HG02870 (cell line): ENCODE results near the gene GGACT.

Experiments
- ATAC-seq: cut with Tn5 transposase; IDR thresholded peaks from one replicate; pipeline ENCODE4 v1.9.1; 2021; ENCODE audit warnings: mild to moderate bottlenecking, moderate library complexity; ENCODE audit not compliant: unreplicated experiment

The GGACT gene

DNA sequence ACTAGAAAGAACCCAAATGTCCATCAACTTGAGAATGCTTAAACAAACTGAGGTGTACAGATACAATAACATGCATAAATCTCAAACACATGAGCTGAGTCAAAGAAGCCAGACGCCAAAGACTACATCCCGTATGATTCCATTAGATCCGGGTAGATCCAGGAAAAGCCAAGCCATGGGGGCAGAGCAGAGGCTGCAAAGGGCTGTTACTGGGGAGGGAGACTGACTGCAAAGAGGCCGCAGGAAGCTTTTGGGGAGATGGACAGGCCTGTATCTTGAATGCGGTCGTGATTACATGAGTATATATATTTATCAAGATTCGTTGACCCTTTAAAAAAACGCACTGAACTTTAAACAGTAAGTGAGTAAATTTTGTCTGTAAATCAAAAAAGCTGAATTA, 28.7 kb downstream of the GGACT start:
- ATAC-seq = no peak

DNA sequence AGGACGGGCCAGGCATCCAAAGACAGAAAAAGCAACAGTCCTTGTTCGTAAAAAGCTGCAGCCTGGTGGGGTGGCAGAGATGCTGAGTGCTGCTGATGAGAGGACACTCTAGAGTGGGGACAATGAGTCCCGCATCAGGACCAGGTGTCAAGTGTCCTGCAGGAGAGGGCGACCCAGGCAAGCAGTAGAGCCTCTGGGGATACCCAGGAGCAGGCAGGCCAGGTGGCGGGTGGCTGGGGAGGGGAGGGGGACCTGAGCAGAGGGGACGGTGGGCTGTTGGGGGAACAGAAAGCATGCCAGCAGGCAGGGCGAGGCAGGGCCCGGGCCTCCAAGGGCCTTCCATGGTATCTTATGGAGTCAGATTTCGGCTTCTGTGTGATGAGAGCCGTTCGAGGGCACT, 35.8 kb downstream of the GGACT start:
- ATAC-seq = no peak

DNA sequence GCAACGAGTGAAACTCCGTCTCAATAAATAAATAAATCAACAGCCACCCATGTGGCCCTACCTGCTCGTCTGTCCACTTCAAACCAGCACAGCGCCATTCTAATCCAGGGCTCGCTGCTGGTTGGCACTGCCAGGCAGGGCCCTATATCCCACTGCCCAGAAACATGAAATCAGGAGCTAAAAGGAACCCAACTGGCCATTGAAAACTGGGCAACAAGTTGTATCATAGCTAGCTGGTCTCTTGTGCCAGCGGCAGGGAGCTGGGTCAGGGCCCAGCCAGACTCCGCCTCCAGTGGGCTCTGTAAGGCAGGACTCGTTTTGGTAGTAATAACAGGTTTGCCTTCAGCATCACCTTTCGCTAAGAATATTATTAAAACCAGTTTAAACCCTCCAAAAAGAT, 39.3 kb downstream of the GGACT start:
- ATAC-seq = no peak

DNA sequence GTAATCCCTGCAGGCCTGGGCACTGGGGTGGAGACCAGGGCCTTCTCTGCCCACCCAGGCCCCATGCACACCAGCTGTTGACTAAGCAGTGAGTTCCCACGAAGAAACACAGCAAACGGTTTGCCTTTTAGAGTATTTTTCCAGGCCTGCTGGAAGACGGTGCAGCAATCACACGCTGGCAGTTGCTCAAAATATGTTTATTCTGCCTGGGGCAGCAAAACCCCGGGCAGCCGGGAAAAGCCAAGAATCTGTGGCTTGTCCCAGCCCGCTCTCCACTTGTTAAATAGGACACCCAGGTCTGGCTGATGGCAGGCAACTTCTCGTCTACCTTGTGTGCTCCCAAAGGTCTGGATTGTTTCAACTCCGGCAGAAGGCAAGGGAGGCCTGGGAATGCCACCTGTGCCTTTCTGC, 40.8 kb downstream of the GGACT start:
- no peak for ATAC-seq

DNA sequence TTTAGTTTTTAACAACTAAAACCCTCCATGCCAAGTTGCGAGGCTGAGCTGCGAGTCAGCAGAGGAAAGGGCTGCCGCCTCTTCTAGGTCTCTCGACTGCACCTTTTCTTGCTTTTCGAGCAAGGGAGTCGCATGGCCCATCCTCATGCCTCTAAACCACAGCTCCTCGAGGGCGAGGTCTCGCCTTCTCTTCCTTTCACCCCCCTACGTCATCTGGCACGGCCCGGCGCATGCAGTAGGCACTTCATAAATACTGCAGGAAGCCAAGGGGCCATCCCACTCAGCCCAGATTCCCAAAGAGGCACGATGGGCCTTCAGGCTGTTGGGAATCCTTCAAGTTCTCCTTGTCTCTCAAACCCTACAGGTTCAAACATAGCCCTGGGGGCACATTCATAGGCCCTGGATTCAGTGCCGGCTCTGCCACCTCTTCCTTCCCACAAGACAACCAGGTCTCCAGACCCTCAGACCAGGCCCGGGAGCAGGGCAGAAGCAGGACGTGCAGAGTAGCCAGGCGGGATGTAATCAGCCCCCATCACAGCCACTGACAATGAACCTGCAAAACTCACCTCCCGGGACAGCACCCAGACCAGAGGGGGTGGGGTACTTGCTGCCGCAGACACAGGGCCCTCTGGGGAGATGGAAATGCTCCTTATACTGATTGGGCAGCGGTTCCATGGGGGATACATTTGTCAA, 41.7 kb downstream of the GGACT start:
- no peak for ATAC-seq

DNA sequence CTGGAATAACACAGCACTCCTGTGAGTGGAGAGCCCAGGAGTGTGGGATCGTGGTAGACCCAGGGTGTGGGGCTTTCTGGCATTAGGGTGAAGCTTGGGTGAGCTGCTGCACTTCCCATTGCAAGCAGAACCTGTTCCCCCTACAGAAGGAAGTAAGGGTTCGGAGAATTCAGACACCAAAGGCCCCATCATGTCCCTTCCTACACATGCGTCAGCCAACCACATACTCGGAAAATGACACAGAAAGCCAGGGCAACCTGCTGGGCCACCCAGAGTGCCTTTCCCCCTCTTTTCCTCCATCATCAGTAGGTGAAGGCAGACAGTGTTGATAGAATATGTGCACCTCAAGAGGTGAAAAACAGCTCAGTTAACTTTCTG, 42.9 kb downstream of the GGACT start:
- ATAC-seq = no peak

GRCh38 chr13:100544866-100545683, 43.5 kb downstream of the GGACT start:
- ATAC-seq = no peak

- no peak for ATAC-seq
Observed at GRCh38 chr13:100543872-100544602, 44.6 kb downstream of the GGACT start.

DNA sequence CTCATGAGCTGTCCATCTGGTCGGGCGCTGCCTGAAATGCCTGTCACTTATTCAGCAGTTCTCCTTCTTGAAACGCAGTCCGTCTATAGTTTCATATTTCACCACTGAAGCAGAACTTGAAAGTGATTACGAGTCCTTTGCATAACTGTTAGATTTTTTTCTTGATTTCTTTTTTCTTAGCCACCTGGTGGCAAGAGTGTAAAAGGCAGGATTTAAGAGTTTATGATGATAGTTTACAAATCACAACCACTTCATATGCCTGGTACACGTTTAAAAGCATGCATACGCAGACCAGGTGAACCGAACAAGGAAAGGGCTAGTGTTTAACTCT, 45.8 kb downstream of the GGACT start:
- peak; percentile 92 for ATAC-seq

DNA sequence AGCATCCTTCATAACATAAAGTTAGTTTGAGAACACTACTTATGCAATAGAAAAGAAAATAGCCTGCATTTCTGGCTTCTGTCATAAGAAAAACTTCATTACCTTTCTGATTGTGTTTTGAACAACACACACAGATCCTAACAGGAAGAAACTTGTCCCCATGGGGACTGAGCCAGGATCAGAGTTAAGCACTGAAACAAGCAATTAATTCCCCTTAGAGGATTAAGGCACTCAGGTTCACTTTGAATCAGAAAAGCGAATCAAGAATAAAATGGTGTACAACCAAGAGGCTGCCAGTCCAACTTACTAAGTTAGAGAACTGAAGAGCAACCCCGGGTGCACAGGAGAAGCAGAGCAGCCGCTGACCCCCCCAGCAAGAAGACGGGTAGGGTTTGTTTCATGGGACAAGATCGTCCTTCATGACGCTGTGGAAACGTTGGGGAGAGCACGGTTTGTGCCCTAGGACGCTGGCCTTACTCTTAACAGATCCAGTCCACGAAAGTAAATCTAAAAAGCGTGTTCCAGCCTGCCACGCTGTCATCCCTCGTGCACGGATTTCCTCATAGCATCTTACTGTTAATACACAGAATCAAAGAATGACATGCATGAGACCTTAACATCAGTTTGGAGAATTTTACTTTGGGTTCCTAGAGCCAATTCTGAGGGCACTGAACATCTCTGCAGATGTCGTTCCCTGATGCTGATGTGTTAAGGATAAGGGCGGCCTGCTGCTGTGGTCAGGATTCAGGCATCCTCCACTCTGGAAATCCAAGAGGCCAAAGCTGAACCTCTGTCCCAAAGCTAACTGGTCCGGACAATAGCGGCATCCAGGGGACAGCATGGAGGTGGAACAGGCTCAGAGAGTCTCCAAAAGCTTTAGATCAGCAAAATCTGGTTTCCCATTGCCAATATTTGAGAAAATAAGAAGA, 46.4 kb downstream of the GGACT start:
- ATAC-seq = peak; percentile 22

GRCh38 chr13:100540621-100541020, 48.0 kb downstream of the GGACT start:
- ATAC-seq = no peak

DNA sequence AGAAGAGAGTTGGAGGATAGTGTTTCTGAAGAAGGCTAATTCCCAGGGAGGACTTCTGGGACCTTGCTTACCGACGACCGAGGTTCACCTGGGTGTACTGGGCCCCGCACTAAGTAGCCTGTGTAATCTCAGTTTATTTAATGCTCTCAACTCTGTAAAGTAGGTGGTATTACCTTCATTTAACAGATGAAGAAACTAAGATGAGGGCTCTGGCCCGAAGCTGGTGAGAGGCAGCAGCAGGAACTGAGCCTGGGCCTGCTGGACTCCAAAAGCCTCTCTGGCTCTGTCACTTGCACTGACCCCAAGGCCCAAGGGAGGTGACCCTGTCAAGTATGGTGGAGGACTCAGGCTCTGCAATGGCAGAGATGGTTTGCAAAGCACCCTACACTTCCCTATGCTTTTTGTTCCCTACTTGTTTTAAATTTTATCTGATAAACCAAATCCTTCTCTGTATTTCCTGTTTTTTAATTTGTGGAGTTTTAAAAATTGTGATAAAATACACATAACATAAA, 50.6 kb downstream of the GGACT start:
- ATAC-seq = no peak

DNA sequence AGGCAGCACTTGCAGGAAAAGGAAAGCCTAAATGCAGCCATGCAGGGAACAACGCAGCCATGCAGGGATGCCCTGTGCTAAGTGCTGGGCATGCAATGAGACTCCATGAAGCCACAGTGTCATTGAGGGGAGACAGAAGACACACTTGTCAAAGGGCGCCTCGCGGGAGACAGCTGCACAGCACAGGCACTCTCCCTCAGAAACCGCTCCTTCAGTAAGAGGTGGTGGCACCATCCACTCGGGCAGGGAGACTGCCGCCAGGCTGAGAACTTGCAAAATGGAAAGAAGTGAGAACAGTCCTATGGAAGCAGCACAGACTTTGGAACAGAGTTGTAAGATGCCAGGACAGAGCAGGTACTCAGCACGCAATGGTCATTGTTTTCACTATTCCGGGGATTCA, 51.1 kb downstream of the GGACT start:
- no peak for ATAC-seq

GRCh38 chr13:100536643-100537180, 51.9 kb downstream of the GGACT start:
- ATAC-seq = no peak

DNA sequence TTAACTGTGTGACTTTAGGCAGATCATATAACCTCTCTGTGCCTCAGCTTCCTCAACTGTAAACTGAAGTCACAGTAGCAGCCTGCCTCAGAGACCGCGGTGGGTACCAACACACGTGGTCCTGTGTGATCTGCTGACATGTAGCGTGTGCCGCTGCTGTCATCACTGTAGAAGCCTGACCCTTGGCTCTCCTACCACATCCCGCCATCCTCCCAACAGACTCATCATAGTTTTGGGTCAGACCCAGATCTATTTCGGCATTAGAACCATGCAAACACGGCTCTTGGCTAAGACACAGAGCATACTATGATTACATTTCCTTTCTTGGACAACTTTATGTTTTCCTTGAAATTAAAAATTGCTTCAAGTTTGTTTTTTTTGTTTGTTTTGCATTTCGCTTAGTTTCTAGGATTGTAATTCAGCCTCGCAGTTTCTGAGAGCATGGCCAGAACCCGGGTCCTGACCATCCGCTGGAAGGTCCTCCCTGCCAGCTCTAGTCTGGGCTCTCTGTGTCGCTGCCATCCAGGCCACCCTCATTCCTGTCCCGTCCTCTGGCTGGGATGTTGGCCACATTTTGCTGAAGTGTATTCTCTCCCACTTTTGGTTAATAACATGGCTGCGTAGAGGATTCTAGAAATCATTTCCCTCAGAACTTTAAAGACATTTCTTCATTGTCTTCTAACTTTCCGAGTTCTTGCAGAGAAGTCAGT, 53.0 kb downstream of the GGACT start:
- ATAC-seq = no peak

- no peak for ATAC-seq
Observed at GRCh38 chr13:100534911-100535310, 53.7 kb downstream of the GGACT start.

- ATAC-seq = no peak
Observed at GRCh38 chr13:100534147-100534843, 54.3 kb downstream of the GGACT start.

GRCh38 chr13:100533588-100534041, 55.0 kb downstream of the GGACT start:
- ATAC-seq = no peak

- no peak for ATAC-seq
Observed at GRCh38 chr13:100532836-100533435, 55.7 kb downstream of the GGACT start.
